Activated naive CD4-positive, alpha-beta T cell (primary cell): Measurements from ENCODE around the gene CCDC110.

Source experiments
- DNase-seq, 4 experiments: peaks; one replicate each; lab custom pipeline; 2025; lab: John Stamatoyannopoulos, UW

The CCDC110 gene

DNA sequence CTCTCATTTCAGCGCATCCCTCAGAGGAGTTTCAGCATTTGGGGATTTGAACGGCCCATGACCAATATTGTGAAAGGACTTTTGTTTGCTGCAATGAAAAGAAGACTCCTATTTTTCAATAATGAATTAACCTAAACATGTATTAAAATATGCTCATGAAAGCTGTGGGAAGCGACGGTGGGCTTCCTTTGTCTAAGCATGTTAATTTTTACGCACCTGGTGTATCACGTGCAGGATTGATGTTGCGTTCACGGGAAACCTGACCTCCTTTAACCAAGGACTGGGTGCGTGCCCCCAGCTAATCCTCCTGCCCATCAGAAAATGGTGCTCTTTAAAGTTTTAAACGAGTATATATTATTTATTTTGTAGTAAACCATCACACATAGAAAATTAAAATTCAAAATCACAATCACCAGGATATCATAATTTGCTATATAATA lies 590 bp upstream of the CCDC110 start:
- no peak for DNase-seq

- peak in 2 of 4 experiments; percentile 49 to 59 for DNase-seq
Observed at GRCh38 chr4:185470501-185471195, 885 bp downstream of the CCDC110 start.

- DNase-seq, result no peak
Observed at GRCh38 chr4:185469580-185470154, 1.9 kb downstream of the CCDC110 start.

DNA sequence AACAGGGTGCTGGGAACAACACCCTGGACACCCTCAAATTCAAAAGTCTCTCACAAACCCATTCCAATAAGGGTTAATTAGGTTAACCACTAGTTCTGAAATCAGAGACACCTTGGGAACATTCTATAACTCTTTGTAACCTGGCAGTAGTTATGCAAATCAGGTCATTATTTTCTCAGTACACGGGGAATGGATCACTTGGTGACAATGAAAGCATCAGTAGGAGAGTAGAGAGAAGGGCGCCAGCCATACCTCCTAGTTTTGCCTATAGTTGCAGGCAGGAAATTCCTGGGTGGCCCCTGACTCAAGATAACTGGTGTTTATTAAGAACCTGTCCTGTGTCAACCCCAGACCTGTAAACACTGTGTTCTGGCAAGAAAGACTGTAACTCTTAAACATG lies 2.5 kb downstream of the CCDC110 start:
- DNase-seq, result no peak

- DNase-seq, result no peak
Observed at GRCh38 chr4:185467991-185468390, 3.5 kb downstream of the CCDC110 start.

- DNase-seq, result no peak
Observed at GRCh38 chr4:185467101-185467500, 4.4 kb downstream of the CCDC110 start.

- DNase-seq, result no peak
Observed at GRCh38 chr4:185465707-185466106, 5.8 kb downstream of the CCDC110 start.

DNA sequence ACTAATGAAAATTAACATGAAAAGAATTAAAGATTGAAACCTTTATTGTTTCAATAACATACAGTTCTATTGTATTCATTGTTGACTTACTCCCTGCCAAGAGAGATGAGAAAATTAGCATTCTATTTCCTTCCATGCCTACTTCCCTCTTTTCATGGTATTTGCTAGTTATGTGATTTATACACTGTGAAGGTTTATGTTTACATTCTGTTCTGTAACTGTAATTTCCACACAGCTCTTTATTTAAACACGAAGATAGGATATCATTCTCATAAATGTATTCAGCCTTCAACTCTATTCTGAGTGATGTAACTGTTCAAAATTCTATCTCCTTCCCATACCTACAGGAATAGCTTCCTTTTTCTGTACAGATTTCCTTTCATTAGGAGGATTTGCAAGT lies 6.6 kb downstream of the CCDC110 start:
- DNase-seq, result no peak

DNA sequence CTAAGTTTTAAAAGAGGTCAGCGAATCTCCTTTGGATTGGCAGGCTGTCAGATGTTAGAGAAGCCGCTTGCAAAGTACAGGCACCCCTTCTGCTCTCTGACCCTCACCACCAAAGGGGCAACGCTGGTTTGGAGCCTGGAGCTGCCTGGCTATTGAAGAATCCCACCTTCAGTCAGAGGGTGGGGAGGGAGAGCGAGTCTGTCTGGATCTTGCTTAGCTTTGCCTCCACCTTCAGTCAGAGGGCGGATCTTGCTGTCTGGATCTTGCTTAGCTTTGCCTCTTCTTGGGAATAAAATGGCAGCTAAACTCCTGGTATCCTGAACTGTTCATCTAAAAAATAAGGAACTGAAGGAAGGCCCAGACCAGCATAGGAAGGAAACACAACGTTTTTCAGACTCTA lies 7.3 kb downstream of the CCDC110 start:
- DNase-seq, result no peak

DNA sequence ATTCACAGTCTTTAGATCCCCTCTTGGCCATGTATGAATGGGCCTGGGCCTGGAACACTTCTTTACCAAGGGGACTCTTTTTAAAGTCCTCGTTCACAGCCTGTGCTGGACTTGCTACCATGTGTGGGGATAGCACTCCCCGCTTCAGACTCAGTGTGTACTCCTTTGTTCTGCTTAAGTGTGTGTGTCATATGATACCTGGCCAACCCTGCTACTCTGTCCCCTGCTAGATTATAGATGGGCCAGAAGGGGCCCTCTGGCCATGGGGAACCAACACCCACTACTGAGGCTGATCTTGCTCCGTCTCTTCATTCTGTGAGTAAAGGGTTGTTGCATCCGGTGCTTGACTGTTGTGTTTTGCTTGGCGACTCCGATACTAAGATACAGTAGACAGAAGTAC lies 8.0 kb downstream of the CCDC110 start:
- DNase-seq, result no peak

- no peak for DNase-seq
Observed at GRCh38 chr4:185461565-185461964, 10.0 kb downstream of the CCDC110 start.

- no peak for DNase-seq
Observed at GRCh38 chr4:185457136-185457535, 14.4 kb downstream of the CCDC110 start.

- DNase-seq, result no peak
Observed at GRCh38 chr4:185456131-185456530, 15.4 kb downstream of the CCDC110 start.

DNA sequence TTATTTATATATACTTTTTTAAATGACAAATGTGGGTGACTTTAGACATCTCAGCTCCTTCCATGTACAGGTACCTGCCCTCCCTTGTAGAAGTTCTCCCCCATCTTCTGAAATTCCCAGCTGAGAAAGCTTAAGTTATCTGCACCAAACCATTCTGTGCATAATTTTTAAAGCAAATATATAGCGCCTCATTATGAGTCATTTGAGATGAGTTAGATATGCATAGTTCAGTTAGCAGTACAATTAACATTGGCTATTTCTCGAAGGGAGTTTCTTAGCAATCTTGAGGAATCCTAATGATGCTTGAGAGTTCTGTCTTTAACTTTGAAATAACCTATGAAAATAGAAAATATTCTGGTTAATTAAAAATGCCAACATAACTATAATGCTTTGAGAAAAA lies 26.3 kb downstream of the CCDC110 start:
- no peak for DNase-seq

GRCh38 chr4:185441479-185441878 lies 30.1 kb downstream of the CCDC110 start:
- DNase-seq, result no peak

GRCh38 chr4:185437809-185438208 lies 33.7 kb downstream of the CCDC110 start:
- DNase-seq, result no peak

- no peak for DNase-seq
Observed at GRCh38 chr4:185435466-185435865, 36.1 kb downstream of the CCDC110 start.

DNA sequence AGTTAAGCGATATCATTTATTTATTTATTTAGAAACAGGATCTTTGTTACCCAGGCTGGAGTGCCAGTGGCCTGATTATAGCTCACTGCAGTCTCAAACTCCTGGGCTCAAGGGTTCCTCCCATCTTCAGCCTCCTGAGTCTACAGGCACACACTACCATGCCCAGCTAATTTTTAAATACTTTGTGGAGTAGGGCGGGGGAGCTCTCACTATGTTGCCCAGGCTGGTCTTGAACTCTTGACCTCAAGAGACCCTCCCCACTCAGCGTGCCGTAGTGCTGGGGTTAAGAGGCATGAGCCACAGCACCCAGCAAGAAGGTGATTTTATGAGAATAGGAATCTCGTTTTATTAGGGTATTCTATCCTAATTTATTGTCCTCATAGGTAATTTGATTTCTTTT lies 41.9 kb downstream of the CCDC110 start:
- DNase-seq, result no peak

DNA sequence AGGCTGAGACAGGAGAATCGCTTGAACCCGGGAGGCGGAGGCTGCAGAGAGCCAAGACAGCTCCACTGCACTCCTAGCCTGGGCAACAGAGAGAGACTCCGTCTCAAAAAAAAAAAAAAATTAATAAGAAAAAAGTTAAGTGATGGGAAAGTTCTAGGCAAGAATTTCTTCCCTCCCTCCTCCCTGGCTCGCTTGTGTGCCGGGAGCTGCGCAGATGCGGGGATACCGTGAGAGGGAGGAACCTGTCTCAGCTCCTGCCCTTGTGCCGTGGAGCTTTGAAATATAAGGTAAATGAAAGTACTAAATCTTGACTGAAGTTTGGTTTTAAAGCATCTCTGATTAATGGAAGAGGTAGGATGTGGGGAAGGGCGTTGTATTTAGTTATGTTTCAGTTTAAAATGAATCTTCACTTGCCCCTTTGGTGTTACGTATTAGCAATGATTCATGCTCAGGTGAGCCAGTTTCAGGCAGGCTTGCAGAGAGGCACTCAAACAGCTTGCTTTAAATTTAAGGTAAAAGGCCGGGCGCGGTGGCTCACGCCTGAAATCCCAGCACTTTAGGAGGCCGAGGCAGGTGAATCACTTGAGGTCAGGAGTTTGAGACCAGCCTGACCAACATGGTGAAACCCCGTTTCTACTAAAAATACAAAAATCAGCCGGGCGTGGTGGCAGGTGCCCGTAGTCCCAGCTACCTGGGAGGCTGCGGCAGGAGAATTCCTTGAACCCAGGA lies 44.4 kb downstream of the CCDC110 start:
- no peak for DNase-seq

- DNase-seq, result peak; percentile 65 to 86 (median 82)
Observed at GRCh38 chr4:185425647-185426352, 45.7 kb downstream of the CCDC110 start, which contains the start of gene UFSP2. UFSP2 (minus strand) TSS chr4:185425964; CDS start chr4:185425868, 96 bp downstream.

GRCh38 chr4:185424905-185425646 lies 46.5 kb downstream of the CCDC110 start:
- no peak for DNase-seq
